H1 (cell line): ENCODE measurements around the gene SLTM. TPM values are rescaled to one million over a fixed set of nuclear protein-coding genes. Genes with fewer than 3 reads are reported as not detected.

Source experiments
- CTCF ChIA-PET: fragments of 300-600 bp; sonication (Branson Sonifier 250); formaldehyde crosslinking; loops from one replicate; lab custom pipeline; 2021; ENCODE audit not compliant: partially characterized antibody; lab: Charles Lee
- POLR2A ChIA-PET: fragments of 300-600 bp; sonication (Branson Sonifier 250); formaldehyde crosslinking; loops from one replicate; lab custom pipeline; 2021; ENCODE audit warnings: inconsistent platforms; ENCODE audit not compliant: partially characterized antibody; lab: Charles Lee
- DNase-seq, 2 experiments: peaks; one replicate each; pipeline versions ENCODE4 v3.0.0 to v3.0.0-alpha.2; 2010 to 2022; ENCODE audit warnings: low spot score in 2 of 2, low read depth in 1 of 2, mixed read lengths in 1 of 2
- FAIRE-seq: peaks from 2 replicates; lab custom pipeline; 2011; peaks lifted over from hg19 to GRCh38; lab: Jason Lieb, UNC
- H2AFZ ChIP-seq: 2 replicates; pipeline ENCODE4 v1.8.1; 2012; ENCODE audit warnings: low read length, inconsistent platforms
- H2AK5ac ChIP-seq: 2 replicates; pipeline ENCODE4 v1.6.1; 2013; ENCODE audit warnings: low read depth, low read length
- H2BK120ac ChIP-seq: replicated peaks from 2 replicates; pipeline ENCODE3; 2013; ENCODE audit warnings: low read depth, low read length, inconsistent platforms
- H2BK12ac ChIP-seq: 2 replicates; pipeline ENCODE4 v1.6.1; 2013; ENCODE audit warnings: low read depth, low read length
- H2BK15ac ChIP-seq: 2 replicates; pipeline ENCODE4 v1.6.1; 2013; ENCODE audit warnings: low read length
- H2BK20ac ChIP-seq: 2 replicates; pipeline ENCODE4 v1.6.1; 2013; ENCODE audit warnings: low read length
- H2BK5ac ChIP-seq: 2 replicates; pipeline ENCODE4 v1.6.1; 2013; ENCODE audit warnings: low read depth, low read length
- H3K14ac ChIP-seq: 2 replicates; pipeline ENCODE4 v1.6.1; 2013; ENCODE audit warnings: inconsistent platforms; ENCODE audit not compliant: insufficient read length
- H3K18ac ChIP-seq: 2 replicates; pipeline ENCODE4 v1.6.1; 2013; ENCODE audit warnings: low read length; ENCODE audit errors: extremely low read depth
- H3K23ac ChIP-seq: 2 replicates; pipeline ENCODE4 v1.6.1; 2013; ENCODE audit warnings: inconsistent platforms; ENCODE audit not compliant: insufficient read length
- H3K23me2 ChIP-seq: 2 replicates; pipeline ENCODE4 v1.6.1; 2013; ENCODE audit warnings: low read depth, low read length
- H3K27ac ChIP-seq: 2 replicates; pipeline ENCODE4 v1.6.1; 2011; ENCODE audit warnings: low read depth, low read length, inconsistent platforms
- H3K27me3 ChIP-seq, 4 experiments: replicated peaks in 1 of 4; 1 replicate in 1 of 4; 2 replicates in 3 of 4; pipeline versions ENCODE4 v1.6.1 to v1.8.1; 2011 to 2013; ENCODE audit warnings: low read length in 3 of 4, mild to moderate bottlenecking in 3 of 4, inconsistent platforms in 2 of 4, mixed read lengths in 2 of 4, moderate library complexity in 1 of 4; ENCODE audit not compliant: control insufficient read depth in 3 of 4, insufficient read depth in 3 of 4; ENCODE audit errors: extremely low read depth in 1 of 4
- H3K36me3 ChIP-seq, 4 experiments: 2 replicates each; pipeline versions ENCODE4 v1.6.1 to v1.8.1; 2011 to 2013; ENCODE audit warnings: mild to moderate bottlenecking in 4 of 4, low read length in 3 of 4, moderate library complexity in 2 of 4, control low read depth in 1 of 4, inconsistent platforms in 1 of 4; ENCODE audit not compliant: insufficient read depth in 4 of 4, control insufficient read depth in 2 of 4
- H3K4ac ChIP-seq: replicated peaks from 2 replicates; pipeline ENCODE3; 2013; ENCODE audit warnings: low read length, low read depth, mixed read lengths, inconsistent platforms; ENCODE audit not compliant: insufficient read length
- H3K4me1 ChIP-seq, 4 experiments: replicated peaks in 1 of 4; 1 replicate in 1 of 4; 2 replicates in 3 of 4; pipeline versions ENCODE4 v1.6.1 to v1.8.1; 2011 to 2013; ENCODE audit warnings: low read length in 3 of 4, inconsistent platforms in 2 of 4, mixed read lengths in 1 of 4; ENCODE audit not compliant: insufficient read depth in 4 of 4, control insufficient read depth in 3 of 4
- H3K4me2 ChIP-seq, 2 experiments: 2 replicates each; pipeline versions ENCODE4 v1.6.1 to v1.8.1; 2011 to 2013; ENCODE audit warnings: low read depth in 2 of 2, low read length in 2 of 2, control low read depth in 1 of 2, inconsistent platforms in 1 of 2, mild to moderate bottlenecking in 1 of 2; ENCODE audit not compliant: insufficient read depth in 1 of 2
- H3K4me3 ChIP-seq, 4 experiments: fragments of 200-600, 300-600 bp in 1 of 4; sonication (generic), shearing (Covaris generic), sonication (Bioruptor Twin) in 1 of 4; 2 replicates each; pipeline versions ENCODE4 v1.5.1 to v1.8.1; 2011 to 2016; ENCODE audit warnings: low read length in 4 of 4, low read depth in 3 of 4, control low read depth in 2 of 4, inconsistent platforms in 2 of 4, mild to moderate bottlenecking in 2 of 4, mixed read lengths in 1 of 4, moderate library complexity in 1 of 4; ENCODE audit not compliant: insufficient read depth in 2 of 4; ENCODE audit errors: extremely low read depth in 1 of 4
- H3K56ac ChIP-seq: replicated peaks from 2 replicates; pipeline ENCODE3; 2013; ENCODE audit warnings: low read depth, mild to moderate bottlenecking, mixed read lengths, low read length, inconsistent platforms; ENCODE audit not compliant: insufficient read length
- H3K79me1 ChIP-seq: 2 replicates; pipeline ENCODE4 v1.6.1; 2013; ENCODE audit warnings: low read depth, low read length, control low read depth
- H3K79me2 ChIP-seq, 2 experiments: 2 replicates each; pipeline versions ENCODE4 v1.6.1 to v1.8.1; 2012 to 2013; ENCODE audit warnings: low read length in 2 of 2, mild to moderate bottlenecking in 2 of 2, inconsistent platforms in 1 of 2; ENCODE audit not compliant: insufficient read depth in 2 of 2, control insufficient read depth in 1 of 2
- H3K9ac ChIP-seq, 4 experiments: replicated peaks in 1 of 4; 1 replicate in 1 of 4; 2 replicates in 3 of 4; pipeline versions ENCODE4 v1.6.1 to v1.8.1; 2011 to 2013; ENCODE audit warnings: low read depth in 3 of 4, low read length in 3 of 4, control low read depth in 2 of 4, mild to moderate bottlenecking in 2 of 4, moderate library complexity in 2 of 4, inconsistent platforms in 1 of 4; ENCODE audit errors: extremely low read depth in 1 of 4
- H3K9me3 ChIP-seq, 2 experiments: 2 replicates each; pipeline versions ENCODE4 v1.6.1 to v1.8.1; 2012 to 2013; ENCODE audit warnings: mild to moderate bottlenecking in 2 of 2, moderate library complexity in 2 of 2, control low read depth in 1 of 2, inconsistent platforms in 1 of 2, low read depth in 1 of 2, low read length in 1 of 2, mixed read lengths in 1 of 2; ENCODE audit not compliant: insufficient read depth in 2 of 2
- H4K20me1 ChIP-seq, 2 experiments: replicated peaks in 1 of 2; 2 replicates each; pipeline versions ENCODE3 to v1.8.1; 2011 to 2013; ENCODE audit warnings: inconsistent platforms in 2 of 2, low read length in 2 of 2, mild to moderate bottlenecking in 1 of 2; ENCODE audit not compliant: insufficient read depth in 2 of 2, control insufficient read depth in 1 of 2
- H4K5ac ChIP-seq: 2 replicates; pipeline ENCODE4 v1.6.1; 2013; ENCODE audit warnings: low read length, low read depth, mixed read lengths, inconsistent platforms; ENCODE audit not compliant: insufficient read length
- H4K8ac ChIP-seq: 2 replicates; pipeline ENCODE4 v1.8.0; 2013; ENCODE audit warnings: mild to moderate bottlenecking, moderate library complexity, low read length, inconsistent platforms; ENCODE audit not compliant: insufficient read depth; ENCODE audit errors: extremely low read depth
- H4K91ac ChIP-seq: replicated peaks from 2 replicates; pipeline ENCODE3; 2013; ENCODE audit warnings: low read length, mixed read lengths, inconsistent platforms; ENCODE audit not compliant: insufficient read length
- CTBP2 ChIP-seq: IDR thresholded peaks from 2 replicates; pipeline ENCODE4 v1.7.0; 2011; ENCODE audit warnings: borderline replicate concordance, mild to moderate bottlenecking, moderate library complexity, mixed read lengths, low read length; ENCODE audit not compliant: insufficient read depth, insufficient read length
- EZH2 ChIP-seq: fragments of 200-600 bp; sonication (generic); IDR thresholded peaks from 2 replicates; pipeline ENCODE4 v1.7.1; 2012; ENCODE audit warnings: low read depth, mild to moderate bottlenecking, moderate library complexity, low read length, inconsistent platforms; ENCODE audit not compliant: severe bottlenecking
- RAD21 ChIP-seq, 2 experiments: IDR thresholded peaks in 1 of 2; conservative IDR thresholded peaks in 1 of 2; 2 replicates each; pipeline ENCODE4 v1.6.1; 2011; ENCODE audit warnings: low read depth in 2 of 2, low read length in 2 of 2, improper control_type of control experiment in 1 of 2, inconsistent platforms in 1 of 2, mild to moderate bottlenecking in 1 of 2, moderate library complexity in 1 of 2
- ZNF274 ChIP-seq: IDR thresholded peaks from 2 replicates; pipeline ENCODE4 v1.7.0; 2012; ENCODE audit warnings: low read length, borderline replicate concordance; ENCODE audit errors: extremely low read depth
- WGBS, 2 experiments: shearing (Covaris generic) in 1 of 2; methylation state at CpG; one replicate each; pipeline versions ENCODE4 v1.1.6 to v1.1.7; 2013 to 2015; ENCODE audit warnings: low lambda C conversion rate in 2 of 2, mixed read lengths in 2 of 2, inconsistent platforms in 1 of 2, low coverage in 1 of 2, missing lambda C conversion rate in 1 of 2; ENCODE audit not compliant: insufficient replicate concordance in 2 of 2, insufficient coverage in 1 of 2, insufficient read length in 1 of 2; ENCODE audit errors: extremely low coverage in 1 of 2, missing lambda C conversion rate in 1 of 2; 5-methylcytosine and 5-hydroxymethylcytosine counted together
- long read RNA-seq, 2 experiments: library from RNA in 1 of 2; library from capped mRNA in 1 of 2; stranded (forward); transcript quantifications; one replicate each; pipeline ENCODE4 v2.0.0, GENCODE V29; 2021; ENCODE audit warnings: inconsistent platforms in 1 of 2
- polyA minus RNA-seq, 3 experiments: library from RNA; depleted of rRNA, polyadenylated mRNA; stranded (reverse); fragments of >200 nt; gene quantifications; 1 replicate in 2 of 3; 2 replicates in 1 of 3; pipeline ENCODE4 v1.2.3, GENCODE V29; 2011
- polyA plus RNA-seq, 7 experiments: library from polyadenylated mRNA; depleted of rRNA in 3 of 7; stranded (reverse) in 5 of 7; unstranded in 2 of 7; fragments of >200 nt in 5 of 7; fragments of 200-250 nt in 2 of 7; gene quantifications; 1 replicate in 5 of 7; 2 replicates in 1 of 7; 4 replicates in 1 of 7; pipeline versions ENCODE4 v1.2.1 to v1.2.3, GENCODE V29; 2011 to 2013; ENCODE audit warnings: missing spikeins in 2 of 7, mixed read lengths in 2 of 7
- total RNA-seq: library from RNA; stranded (reverse); fragmentation: NEBNext Ultra II Directional; extraction: Animal tissue kit (Norgen Biotek cat#: 25700); gene quantifications from 2 replicates; pipeline ENCODE4 v1.2.1, GENCODE V29; 2021

The SLTM gene
- 143 and 149 TPM in 2 replicates for total RNA-seq
- polyA plus RNA-seq (2011; rRNA removed) = 30.8 and 43.9 TPM in 2 replicates
- 72.0 TPM for polyA plus RNA-seq (2011; cell fraction: cytosol; rRNA removed)
- 91.5 TPM for polyA plus RNA-seq (2011; cell fraction: nucleus; rRNA removed)
- polyA plus RNA-seq (2012, experiment 1 of 2) = 131 to 240 TPM (median 157 TPM) in 4 replicates
- polyA plus RNA-seq (2012, experiment 2 of 2) = 12.6 TPM
- 122 TPM for polyA plus RNA-seq (2013, experiment 1 of 2)
- 119 TPM for polyA plus RNA-seq (2013, experiment 2 of 2)
- polyA minus RNA-seq (2011; rRNA and poly(A)+ RNA removed) = 41.2 and 44.8 TPM in 2 replicates
- 62.2 TPM for polyA minus RNA-seq (2011; cell fraction: cytosol; rRNA and poly(A)+ RNA removed)
- polyA minus RNA-seq (2011; cell fraction: nucleus; rRNA and poly(A)+ RNA removed) = 228 TPM
- long read RNA-seq, experiment 1, transcript SLTM-209 (3 exons, 987 nt) = major isoform, 16 of 58 reads
- long read RNA-seq, experiment 1, partial matches to known transcripts = 40 of 58 reads
- long read RNA-seq, experiment 1, other reads (novel, unspliced or antisense) = 1 of 58 reads
- long read RNA-seq, experiment 2, full-length matches to known transcripts = 18 of 141 reads
- long read RNA-seq, experiment 2, partial matches to known transcripts = 103 of 141 reads
- long read RNA-seq, experiment 2, other reads (novel, unspliced or antisense) = 20 of 141 reads

DNA sequence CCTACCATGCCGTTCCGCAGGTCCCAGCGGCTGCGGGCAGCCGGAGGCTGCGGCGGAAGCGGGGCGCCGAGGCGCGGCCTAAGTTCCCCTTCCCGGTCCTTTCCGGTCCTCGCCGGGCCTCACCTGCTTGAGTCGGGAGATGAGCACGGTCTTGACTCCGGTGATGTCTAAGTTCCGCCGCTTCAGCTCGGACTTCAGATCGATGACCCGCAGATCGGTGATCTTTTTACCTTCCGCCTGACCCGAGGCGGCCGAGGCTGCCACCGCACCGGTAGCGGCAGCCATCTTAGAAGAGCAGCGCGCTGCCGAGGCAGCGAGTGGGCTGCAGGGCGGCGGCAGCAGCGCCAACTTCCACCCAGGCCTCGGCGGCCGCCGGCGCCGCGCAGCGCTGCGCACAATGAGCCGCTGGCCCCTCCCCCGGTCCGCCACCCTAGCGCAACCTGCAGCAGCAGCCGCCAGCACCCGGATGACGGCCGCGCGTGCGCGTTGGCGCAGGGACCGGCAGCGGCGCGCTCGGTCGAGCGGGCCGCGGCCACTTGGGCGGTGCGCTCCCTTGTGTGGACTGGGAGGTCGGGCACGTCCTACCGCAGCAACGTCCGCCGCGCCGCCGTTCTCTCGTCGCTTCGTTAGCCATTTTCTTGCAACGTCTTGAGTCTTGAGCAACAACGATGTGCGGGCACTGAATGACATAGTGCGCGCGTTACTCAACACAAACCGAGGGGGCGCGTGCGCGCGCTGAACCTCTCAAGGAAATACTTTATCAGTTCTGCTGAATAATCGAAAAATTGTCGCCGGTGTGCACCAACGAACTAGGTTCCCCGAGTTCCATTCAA, at the start of gene SLTM:
Gene SLTM (minus strand): TSS at position 399 of the 833 bp plus-strand sequence. CDS start 114 bp downstream, at position 285.
- H3K4me3 ChIP-seq = peak within 1 kb of the TSS; percentile 87 to 99 (median 93)
- H2AK5ac ChIP-seq = peak within 1 kb of the TSS; percentile 42; the same call in 1 of the 2 replicates
- H3K27me3 ChIP-seq = no peaks in the 10 kb centered on the region
- H3K4me1 ChIP-seq = peaks cover 0 to 8% (median 4%) of the 10 kb centered on the region in 4 experiments; a peak in 4 of 7 replicates
- H3K4ac ChIP-seq = peak within 1 kb of the TSS; percentile 92
- peak within 1 kb of the TSS; percentile 99 for H3K56ac ChIP-seq
- H3K27ac ChIP-seq = peak within 1 kb of the TSS; percentile 99
- peak within 1 kb of the TSS; percentile 98 for H2BK5ac ChIP-seq
- no peaks in the 10 kb centered on the region for H3K79me1 ChIP-seq
- H3K9ac ChIP-seq = peak within 1 kb of the TSS; percentile 97 to 99 (median 98)
- peaks cover 13 to 44% of the 10 kb centered on the region in 2 experiments; a peak in 3 of 4 replicates for H3K79me2 ChIP-seq
- H3K18ac ChIP-seq = peak within 1 kb of the TSS; percentile 99
- no peaks in the 10 kb centered on the region for H4K20me1 ChIP-seq
- WGBS, 2 experiments = 1% methylated on average over 101 of the region's 101 CpGs; no CpG with 5 or more reads in 1 of the 2 experiments
- ChIA-PET CTCF (no interaction called here), POLR2A (interaction anchor here (1.1 to 2.0 kb wide), 2 partner anchors 22 to 582 kb away, joined by 4 to 6 read pairs; no protein-coding TSS in a partner anchor)
- no peak within 1 kb of the TSS for H3K14ac ChIP-seq
- H3K36me3 ChIP-seq = peaks cover 0 to 26% (median 6%) of the 10 kb centered on the region in 4 experiments; a peak in 5 of 8 replicates
- peak within 1 kb of the TSS; percentile 94 for H2BK120ac ChIP-seq
- H2BK15ac ChIP-seq = peak within 1 kb of the TSS; percentile 97; the same call in 1 of the 2 replicates
- no peaks in the 10 kb centered on the region for H3K9me3 ChIP-seq
- H4K91ac ChIP-seq = peak within 1 kb of the TSS; percentile 98
- H2AFZ ChIP-seq = peak within 1 kb of the TSS; percentile 92
- peak within 1 kb of the TSS; percentile 100 for H4K5ac ChIP-seq
- H2BK12ac ChIP-seq = peak within 1 kb of the TSS; percentile 30; the same call in 1 of the 2 replicates
- H3K23ac ChIP-seq = no peak within 1 kb of the TSS
- peaks cover 3% of the 10 kb centered on the region; the same call in 1 of the 2 replicates for H3K23me2 ChIP-seq
- H3K4me2 ChIP-seq = peak within 1 kb of the TSS; percentile 76 to 93
- H2BK20ac ChIP-seq = no peak within 1 kb of the TSS
- H4K8ac ChIP-seq = peak within 1 kb of the TSS; percentile 98
- peak; percentile 89 for DNase-seq
- FAIRE-seq = no peak
- TF ChIP-seq RAD21 (IDR thresholded peaks at IDR 0.05 in 1 of 2, conservative IDR thresholded peaks at IDR 0.05 in 1 of 2; ENCODE audit: low read depth in 2 of 2, low read length in 2 of 2) (no peak; a peak in 1 of 4 replicates), EZH2 (no peak), ZNF274 (no peak), CTBP2 (no peak)
